PFSK-1 (cell line): Measurements from ENCODE around the gene FXN.

ENCODE experiments used
- FOXP2 ChIP-seq: optimal IDR thresholded peaks from 2 replicates; pipeline ENCODE3; 2011; ENCODE audit warnings: borderline replicate concordance, control low read depth, inconsistent platforms; ENCODE audit not compliant: insufficient read depth; ENCODE audit errors: extremely low read length, extremely low read depth
- POLR2AphosphoS5 ChIP-seq: IDR thresholded peaks from 2 replicates; pipeline ENCODE4 v1.6.1; 2012; ENCODE audit warnings: low read depth, mild to moderate bottlenecking, control low read depth, low read length, moderate library complexity
- SIN3A ChIP-seq: IDR thresholded peaks from 2 replicates; pipeline ENCODE4 v1.6.1; 2012; ENCODE audit warnings: mild to moderate bottlenecking, low read length, moderate library complexity, borderline replicate concordance; ENCODE audit not compliant: insufficient read depth
- TAF1 ChIP-seq: IDR thresholded peaks from 2 replicates; pipeline ENCODE4 v1.6.1; 2012; ENCODE audit warnings: low read length, control low read depth, borderline replicate concordance; ENCODE audit not compliant: insufficient read depth
- TF ChIP-seq, protein P1 (sequence below), 2 experiments: IDR thresholded peaks; 2 replicates each; pipeline versions ENCODE4 v1.6.1 to v1.8.0; 2011 to 2012; ENCODE audit warnings: low read depth in 2 of 2, low read length in 2 of 2, control low read depth in 1 of 2, inconsistent platforms in 1 of 2, mild to moderate bottlenecking in 1 of 2, moderate library complexity in 1 of 2; ENCODE audit not compliant: insufficient read depth in 1 of 2

Gene FXN

DNA sequence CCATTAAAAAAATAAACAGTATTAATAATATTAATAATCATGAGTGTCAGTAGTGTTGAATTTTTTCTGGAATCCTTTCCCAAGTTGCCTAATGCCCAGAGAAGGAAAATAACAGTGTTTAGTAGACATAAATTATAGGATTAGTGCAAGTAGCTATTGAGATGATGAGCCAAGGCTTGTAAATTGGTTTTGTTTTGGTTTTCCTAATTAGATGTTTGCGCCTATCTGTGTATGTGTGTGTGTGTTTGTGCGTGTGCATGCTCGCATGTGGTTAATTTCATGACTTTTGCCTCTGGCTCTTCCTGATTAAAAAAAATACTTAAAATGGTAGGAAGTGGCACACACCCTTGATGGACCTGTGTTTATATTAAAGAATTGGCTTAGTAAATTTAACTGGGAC lies 55.4 kb downstream of the FXN start:
- no peak for TF ChIP-seq TAF1
- no peak for TF ChIP-seq SIN3A
- TF ChIP-seq, protein P1, sequence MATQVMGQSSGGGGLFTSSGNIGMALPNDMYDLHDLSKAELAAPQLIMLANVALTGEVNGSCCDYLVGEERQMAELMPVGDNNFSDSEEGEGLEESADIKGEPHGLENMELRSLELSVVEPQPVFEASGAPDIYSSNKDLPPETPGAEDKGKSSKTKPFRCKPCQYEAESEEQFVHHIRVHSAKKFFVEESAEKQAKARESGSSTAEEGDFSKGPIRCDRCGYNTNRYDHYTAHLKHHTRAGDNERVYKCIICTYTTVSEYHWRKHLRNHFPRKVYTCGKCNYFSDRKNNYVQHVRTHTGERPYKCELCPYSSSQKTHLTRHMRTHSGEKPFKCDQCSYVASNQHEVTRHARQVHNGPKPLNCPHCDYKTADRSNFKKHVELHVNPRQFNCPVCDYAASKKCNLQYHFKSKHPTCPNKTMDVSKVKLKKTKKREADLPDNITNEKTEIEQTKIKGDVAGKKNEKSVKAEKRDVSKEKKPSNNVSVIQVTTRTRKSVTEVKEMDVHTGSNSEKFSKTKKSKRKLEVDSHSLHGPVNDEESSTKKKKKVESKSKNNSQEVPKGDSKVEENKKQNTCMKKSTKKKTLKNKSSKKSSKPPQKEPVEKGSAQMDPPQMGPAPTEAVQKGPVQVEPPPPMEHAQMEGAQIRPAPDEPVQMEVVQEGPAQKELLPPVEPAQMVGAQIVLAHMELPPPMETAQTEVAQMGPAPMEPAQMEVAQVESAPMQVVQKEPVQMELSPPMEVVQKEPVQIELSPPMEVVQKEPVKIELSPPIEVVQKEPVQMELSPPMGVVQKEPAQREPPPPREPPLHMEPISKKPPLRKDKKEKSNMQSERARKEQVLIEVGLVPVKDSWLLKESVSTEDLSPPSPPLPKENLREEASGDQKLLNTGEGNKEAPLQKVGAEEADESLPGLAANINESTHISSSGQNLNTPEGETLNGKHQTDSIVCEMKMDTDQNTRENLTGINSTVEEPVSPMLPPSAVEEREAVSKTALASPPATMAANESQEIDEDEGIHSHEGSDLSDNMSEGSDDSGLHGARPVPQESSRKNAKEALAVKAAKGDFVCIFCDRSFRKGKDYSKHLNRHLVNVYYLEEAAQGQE (IDR thresholded peaks at IDR 0.05; ENCODE audit: insufficient read depth in 1 of 2, low read depth in 2 of 2, low read length in 2 of 2): no peak
- no peak for TF ChIP-seq POLR2AphosphoS5
- no peak for TF ChIP-seq FOXP2

DNA sequence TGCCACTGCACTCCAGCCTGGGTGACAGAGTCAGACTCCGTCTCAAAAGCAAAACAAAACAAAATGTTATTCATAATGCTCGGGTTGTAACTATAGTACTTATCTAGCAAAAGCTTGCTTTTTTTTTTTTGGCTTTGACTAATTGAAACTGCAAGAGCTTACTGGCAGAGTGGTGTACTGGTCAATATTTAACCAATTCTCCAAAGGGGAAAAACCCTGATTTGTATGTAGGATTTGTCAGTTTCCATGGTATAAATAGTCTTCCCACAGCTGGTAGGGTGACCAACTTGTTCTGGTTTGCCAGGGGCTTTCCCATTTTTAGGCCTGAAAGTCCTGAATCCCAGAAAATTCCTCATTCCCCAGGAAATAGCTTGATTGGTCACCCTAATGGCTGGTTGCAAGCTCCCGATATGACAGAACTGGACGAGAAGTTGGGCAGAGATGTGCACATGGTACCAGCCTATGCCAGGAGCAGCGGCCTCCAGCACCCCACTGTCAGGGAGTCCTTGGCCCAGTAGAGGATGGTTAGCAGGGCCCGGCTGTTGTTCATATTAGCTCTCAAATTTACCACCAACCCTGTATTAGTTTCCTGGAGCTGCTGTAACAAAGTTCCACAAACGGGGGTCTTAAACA lies 58.0 kb downstream of the FXN start:
- TF ChIP-seq, protein P1 (IDR thresholded peaks at IDR 0.05; ENCODE audit: insufficient read depth in 1 of 2, low read depth in 2 of 2, low read length in 2 of 2): no peak
- no peak for TF ChIP-seq FOXP2
- TF ChIP-seq SIN3A: no peak
- no peak for TF ChIP-seq TAF1
- TF ChIP-seq POLR2AphosphoS5: no peak

DNA sequence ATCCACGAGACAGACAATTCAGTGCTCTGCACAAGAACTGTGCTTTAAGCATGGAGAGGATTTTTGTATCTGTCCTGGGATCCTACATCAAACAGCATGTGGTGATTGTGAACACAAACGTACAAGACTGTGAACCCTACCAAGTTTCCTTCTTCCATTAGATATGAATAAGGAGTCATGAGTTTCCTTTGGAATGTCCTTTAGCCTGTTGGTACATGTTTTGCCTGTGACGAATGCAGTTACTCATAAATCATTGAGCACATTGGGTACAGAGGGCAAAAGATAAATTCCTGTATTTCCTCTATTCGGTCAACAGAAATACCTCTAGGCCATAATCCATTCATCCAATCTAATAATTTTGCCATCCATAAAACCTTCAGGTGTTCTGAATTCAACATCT lies 61.5 kb downstream of the FXN start:
- TF ChIP-seq TAF1 (no peak), SIN3A (no peak)

DNA sequence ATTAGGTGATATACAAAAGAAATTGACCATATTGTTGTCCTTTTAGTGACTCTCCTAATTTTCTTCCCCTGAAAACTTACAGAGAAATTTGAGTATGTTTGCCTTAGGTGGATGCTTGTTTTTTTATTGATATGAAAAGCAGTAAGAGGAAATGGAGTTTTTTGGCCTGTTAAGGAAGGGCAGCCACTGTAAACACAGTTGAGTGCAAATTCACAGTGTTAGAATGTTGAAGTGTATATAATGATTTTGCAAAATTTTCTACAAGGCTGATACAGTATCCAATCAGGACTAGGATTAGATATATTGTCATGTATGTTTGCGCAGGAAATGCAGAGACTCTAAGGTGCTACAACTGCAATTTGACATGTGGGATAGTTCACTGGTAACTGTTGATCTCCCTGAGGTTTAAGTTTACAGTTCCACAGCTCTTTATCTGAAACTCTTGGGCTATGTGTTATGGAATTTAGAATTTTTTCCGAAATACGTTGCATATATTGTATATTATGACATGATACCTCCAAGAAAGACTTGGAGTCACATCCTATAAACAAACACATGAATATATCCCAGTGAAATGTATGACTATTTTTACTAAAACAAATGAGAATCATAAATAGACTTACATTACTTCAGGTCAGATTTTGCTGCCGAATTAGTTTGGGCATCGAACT lies 62.5 kb downstream of the FXN start:
- TF ChIP-seq TAF1 (no peak), POLR2AphosphoS5 (no peak), SIN3A (no peak), FOXP2 (no peak)
- TF ChIP-seq, protein P1 (IDR thresholded peaks at IDR 0.05; ENCODE audit: insufficient read depth in 1 of 2, low read depth in 2 of 2, low read length in 2 of 2): no peak

DNA sequence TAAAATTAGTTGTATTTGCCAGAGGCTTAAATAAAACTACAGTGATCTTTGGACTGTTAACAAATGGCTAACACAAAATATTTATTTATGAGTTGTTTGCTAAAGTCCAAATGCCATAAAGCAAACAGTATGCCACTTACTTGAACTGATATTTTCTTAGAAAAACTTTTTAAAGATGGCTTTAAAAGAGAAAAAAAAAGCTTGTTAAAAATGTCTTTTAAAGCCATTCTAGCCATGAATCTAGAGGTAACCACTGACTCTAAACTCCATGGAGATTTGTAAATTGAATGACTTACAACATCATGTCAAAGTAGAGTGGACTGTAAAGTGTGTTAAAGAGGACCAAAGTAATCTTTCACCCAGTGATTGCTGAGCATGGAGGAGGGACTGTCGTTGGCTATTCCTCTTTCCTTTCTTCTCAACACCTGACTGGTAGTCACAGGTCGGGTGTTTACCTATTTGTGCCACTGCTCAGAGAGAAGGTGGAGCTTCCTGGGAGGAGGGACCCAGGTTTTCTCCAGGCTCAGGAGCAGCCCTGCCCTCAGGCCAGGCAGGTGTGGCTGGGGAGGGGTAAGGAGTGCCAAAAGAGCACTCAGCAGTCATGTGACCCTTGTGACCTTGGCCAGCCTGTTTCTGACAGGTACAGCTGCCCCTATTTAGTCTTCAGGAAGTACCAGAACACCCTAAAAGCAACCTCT lies 69.4 kb downstream of the FXN start:
- TF ChIP-seq, protein P1 (IDR thresholded peaks at IDR 0.05; ENCODE audit: insufficient read depth in 1 of 2, low read depth in 2 of 2, low read length in 2 of 2): no peak
- no peak for TF ChIP-seq FOXP2
- no peak for TF ChIP-seq SIN3A
- no peak for TF ChIP-seq POLR2AphosphoS5
